ENCODE data around the gene MAML2.

MAML2 gene

DNA sequence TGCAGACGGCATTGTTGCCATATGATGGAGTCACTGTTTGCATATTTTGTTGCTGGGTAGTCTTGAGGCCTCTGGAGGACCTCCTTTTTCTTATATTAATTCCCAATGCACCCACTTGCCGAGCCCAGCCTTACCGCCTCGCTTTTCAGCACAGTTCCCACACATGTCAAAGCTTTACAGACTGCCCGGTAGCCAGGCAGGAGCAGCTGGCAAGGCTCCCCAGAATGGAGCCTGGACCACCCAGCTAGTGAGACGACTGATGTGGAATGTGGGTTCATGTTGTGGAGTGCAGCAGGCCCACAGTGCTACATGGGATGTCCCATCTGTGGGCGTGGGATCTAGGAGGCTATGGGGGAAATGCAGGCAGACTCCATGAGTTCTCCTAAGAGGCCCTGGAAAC lies 319.7 kb downstream of the MAML2 start:
- no peak for DNase-seq

- no peak for DNase-seq
These were observed 320.9 kb downstream of the MAML2 start for GRCh38 chr11:96021901-96022650.

DNA sequence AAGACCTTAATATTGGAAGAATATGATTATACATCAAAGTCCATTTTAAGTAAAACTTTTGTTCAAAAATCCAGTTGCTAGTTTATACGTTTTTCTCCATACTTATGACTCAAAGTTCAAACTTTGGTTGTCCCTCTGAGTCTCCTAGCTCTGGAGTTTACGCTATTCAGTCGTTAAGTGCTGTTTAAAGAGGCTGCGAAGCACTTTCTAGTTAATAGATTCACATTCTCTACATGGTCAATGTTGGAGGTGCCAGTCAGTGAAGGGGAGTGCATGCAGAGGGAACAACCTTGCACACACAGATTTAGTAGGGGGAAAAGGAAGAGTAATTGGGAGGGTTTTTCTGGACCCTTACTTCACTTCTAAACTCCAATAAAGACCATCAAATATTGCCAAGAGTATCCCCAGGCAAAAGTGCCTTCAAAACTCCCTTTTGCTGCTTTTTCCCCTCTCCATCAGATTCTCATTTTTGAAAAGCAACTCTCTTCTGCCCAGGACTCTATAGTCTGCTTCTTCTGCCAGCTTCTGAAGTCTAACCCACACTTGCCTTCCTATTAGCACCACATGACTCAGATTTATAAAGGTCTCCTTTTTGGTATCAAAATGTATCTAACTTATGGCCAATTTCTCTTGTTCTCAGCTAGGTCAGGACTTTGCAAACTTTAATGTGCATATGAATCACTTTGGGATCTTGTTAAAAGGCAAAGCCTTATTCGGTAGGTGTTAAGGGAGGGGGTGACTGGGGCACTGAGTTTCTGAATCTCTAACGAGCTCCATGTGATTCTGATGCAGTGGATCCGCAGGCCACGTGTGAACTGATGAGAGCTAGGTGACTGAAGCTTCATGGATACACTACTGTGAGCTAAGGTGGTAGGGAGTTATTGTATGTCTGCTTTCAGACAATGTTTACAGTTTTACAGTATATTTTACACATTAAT lies 322.9 kb downstream of the MAML2 start:
- no peak for DNase-seq

- no peak for DNase-seq
These were observed 323.7 kb downstream of the MAML2 start for GRCh38 chr11:96019281-96019680.

DNA sequence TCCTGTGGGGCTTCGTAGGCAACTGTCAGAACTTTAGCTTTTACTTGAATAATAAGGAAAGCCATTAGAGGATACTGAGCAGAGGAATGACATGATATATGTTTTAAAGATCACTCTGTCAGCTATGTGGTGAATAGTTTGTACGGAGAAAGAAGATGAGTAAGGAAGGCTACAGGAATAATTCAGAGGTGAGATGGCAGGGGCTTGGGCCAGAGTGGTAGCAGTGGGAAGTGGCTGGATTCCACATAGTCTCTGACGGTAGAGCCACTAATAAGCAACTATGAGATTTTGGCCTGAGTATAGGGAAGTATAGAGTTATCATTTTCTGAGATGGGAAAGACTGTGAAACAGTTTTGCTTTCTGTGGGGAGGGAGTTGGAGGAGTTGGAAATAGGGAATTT lies 325.1 kb downstream of the MAML2 start:
- DNase-seq = no peak

GRCh38 chr11:96016978-96017502 lies 326.0 kb downstream of the MAML2 start:
- DNase-seq = no peak

- DNase-seq = no peak
These were observed 327.0 kb downstream of the MAML2 start for GRCh38 chr11:96015906-96016565.

- no peak for DNase-seq
These were observed 328.8 kb downstream of the MAML2 start for GRCh38 chr11:96014217-96014616.

DNA sequence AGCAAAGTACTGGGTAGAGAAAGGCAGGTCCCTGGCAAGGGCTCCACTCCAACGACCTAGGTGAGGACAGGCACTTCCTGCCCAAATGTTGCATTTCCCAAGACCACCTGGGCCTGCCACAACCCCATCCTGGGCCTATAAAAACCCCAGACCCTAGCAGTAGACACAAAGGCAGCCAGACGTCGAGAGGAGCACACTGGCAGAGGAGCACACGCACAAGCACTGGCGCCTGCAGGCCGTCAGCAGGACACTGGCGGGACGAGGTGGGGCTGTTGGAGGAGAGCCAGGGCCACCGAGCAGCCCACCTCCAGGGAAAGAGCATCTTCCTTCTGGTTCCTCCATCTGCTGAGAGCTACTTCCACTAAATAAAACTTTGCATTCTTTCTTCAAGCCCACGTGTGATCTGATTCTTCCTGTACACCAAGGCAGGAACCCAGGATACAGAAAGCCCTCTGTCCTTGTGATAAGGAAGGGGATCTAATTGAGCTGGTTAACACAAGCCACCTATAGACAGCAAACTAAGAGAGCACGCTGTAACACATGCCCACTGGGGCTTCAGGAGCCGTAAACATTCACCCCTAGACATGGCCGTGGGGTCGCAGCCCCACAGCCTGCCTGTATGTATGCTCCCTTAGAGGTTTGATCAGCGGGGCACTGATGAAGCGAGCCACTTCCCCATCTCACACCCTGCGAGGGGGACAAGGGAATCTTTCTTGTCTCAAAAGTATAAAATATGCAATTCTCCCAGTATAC lies 329.4 kb downstream of the MAML2 start:
- DNase-seq = no peak

GRCh38 chr11:96012086-96012824 lies 330.7 kb downstream of the MAML2 start:
- peak; percentile 76 for DNase-seq

DNA sequence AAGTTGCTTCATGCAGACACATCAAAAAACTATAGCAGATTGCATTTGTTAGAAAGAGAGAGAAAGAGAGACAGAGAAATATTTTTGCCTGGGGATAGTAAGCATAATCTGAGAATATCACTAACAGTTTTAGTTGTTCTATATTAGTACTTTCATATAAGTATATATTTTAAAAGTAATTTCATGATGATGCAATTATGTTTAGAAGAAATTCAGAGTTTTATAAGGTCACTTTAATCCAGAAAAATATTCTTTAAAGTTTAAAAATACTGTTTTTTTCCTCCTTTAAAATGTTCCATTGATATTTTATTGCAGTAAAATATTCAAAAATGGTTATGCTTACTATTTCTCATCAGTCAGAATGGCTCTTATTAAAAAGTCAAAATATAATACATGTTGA lies 332.3 kb downstream of the MAML2 start:
- DNase-seq = no peak

GRCh38 chr11:96008161-96008720 lies 334.8 kb downstream of the MAML2 start:
- no peak for DNase-seq

- DNase-seq = no peak
These were observed 337.0 kb downstream of the MAML2 start for GRCh38 chr11:96006037-96006436.

GRCh38 chr11:96004862-96005261 lies 338.1 kb downstream of the MAML2 start:
- DNase-seq = no peak

DNA sequence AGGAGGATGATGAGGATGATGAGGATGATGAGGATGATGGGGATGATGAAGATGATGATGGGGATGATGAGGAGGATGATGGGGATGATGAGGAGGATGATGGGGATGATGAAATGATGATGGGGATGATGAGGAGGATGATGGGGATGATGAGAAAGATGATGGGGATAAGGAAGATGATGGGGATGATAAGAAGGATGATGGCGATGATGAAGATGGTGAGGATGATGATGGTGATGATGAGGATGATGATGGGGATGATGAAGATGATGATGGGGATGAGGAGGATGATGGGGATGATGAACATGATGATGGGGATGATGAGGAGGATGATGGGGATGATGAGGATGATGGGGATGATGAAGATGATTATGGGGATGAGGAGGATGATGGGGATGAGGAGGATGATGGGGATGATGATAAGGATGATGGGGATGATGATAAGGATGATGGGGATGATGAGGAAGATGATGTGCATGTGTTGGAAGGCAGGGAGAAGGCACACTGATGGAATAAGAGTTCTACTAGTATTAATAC lies 340.2 kb downstream of the MAML2 start:
- DNase-seq = no peak

DNA sequence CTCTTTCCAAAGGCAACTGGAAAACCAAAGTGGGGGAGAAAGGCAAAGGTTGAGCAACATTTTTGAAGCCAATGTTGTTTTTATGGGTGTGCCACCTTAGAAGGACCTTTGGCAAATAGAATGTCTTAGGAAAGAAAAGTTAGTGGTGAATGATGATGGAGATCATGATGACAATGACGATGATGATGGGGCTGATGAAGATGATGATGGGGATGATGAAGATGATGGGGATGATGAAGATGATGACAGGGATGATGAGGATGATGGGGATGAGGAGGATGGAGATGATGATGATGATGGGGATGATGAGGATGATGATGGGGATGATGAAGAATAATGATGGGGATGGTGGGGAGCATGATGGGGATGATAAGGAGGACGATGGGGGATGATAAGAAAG lies 340.7 kb downstream of the MAML2 start:
- no peak for DNase-seq

GRCh38 chr11:96001037-96001436 lies 342.0 kb downstream of the MAML2 start:
- DNase-seq = no peak

DNA sequence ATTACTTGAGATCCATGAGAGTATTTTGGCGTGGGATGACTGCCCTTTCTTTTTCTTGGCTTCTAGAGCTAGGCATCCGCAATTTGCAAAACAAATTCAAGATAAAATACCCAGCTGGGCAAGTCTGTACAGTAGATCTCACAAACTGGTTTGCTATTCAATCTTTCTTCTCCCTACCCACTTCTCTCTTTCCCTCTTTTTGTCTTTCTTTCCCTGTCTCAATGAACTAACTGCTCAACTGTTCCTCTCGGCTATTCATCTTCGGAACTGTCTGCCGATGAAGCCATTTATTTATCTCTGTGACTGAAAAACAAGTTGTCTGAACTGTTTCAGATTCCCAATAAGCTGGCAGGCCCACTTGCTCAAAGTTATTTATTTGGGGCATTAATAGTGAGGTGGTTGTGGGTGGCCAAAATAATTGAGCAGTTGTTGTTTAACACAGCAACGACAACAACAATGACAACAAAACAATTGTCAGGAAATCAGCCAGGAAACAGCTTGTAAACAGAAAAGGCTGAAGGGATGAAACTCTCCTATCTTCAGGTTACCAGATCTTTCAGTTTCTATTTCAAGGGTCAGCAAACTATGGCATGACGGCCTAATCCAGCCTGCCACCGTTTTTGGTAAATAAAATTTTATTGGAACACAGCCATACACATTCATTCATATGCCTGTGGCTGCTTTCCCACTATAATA lies 343.1 kb downstream of the MAML2 start:
- DNase-seq = no peak

GRCh38 chr11:95996621-95997235 lies 346.3 kb downstream of the MAML2 start:
- DNase-seq = no peak

- DNase-seq = no peak
These were observed 348.7 kb downstream of the MAML2 start for GRCh38 chr11:95994329-95994728.

All from NCI-H2081 treated with DMSO at 0.1 percent for 48 hours (cell line).